H1 (cell line): ENCODE results near the gene ATP11A. TPM values are rescaled to one million over a fixed set of nuclear protein-coding genes. Genes with fewer than 3 reads are reported as not detected.
A peak's percentile ranks its signal among the peaks of the same experiment; 100 is the strongest.

ENCODE experiments used
- CEBPB ChIP-seq: IDR thresholded peaks from 2 replicates; pipeline ENCODE4 v1.6.1; 2012; ENCODE audit warnings: low read depth, low read length
- CHD7 ChIP-seq: fragments of 300-600 bp; sonication (generic); IDR thresholded peaks from 2 replicates; pipeline ENCODE4 v1.7.1; 2012; ENCODE audit warnings: low read length, moderate library complexity, mild to moderate bottlenecking, inconsistent platforms; ENCODE audit not compliant: insufficient replicate concordance
- GABPA ChIP-seq: IDR thresholded peaks from 2 replicates; pipeline ENCODE4 v1.6.1; 2011; ENCODE audit warnings: mild to moderate bottlenecking, low read length, moderate library complexity, borderline replicate concordance; ENCODE audit not compliant: insufficient read depth
- POU5F1 ChIP-seq: IDR thresholded peaks from 2 replicates; pipeline ENCODE4 v1.6.1; 2011; ENCODE audit warnings: low read depth, mild to moderate bottlenecking, low read length, moderate library complexity
- RBBP5 ChIP-seq: IDR thresholded peaks from 2 replicates; pipeline ENCODE4 v1.7.1; 2012; ENCODE audit warnings: low read depth, mild to moderate bottlenecking, inconsistent platforms, low read length, moderate library complexity, borderline replicate concordance
- SP1 ChIP-seq: IDR thresholded peaks from 2 replicates; pipeline ENCODE4 v1.6.1; 2011; ENCODE audit warnings: low read depth, low read length
- polyA plus RNA-seq, 7 experiments: library from polyadenylated mRNA; depleted of rRNA in 3 of 7; stranded (reverse) in 5 of 7; unstranded in 2 of 7; fragments of >200 nt in 5 of 7; fragments of 200-250 nt in 2 of 7; gene quantifications; 1 replicate in 5 of 7; 2 replicates in 1 of 7; 4 replicates in 1 of 7; pipeline versions ENCODE4 v1.2.1 to v1.2.3, GENCODE V29; 2011 to 2013; ENCODE audit warnings: missing spikeins in 2 of 7, mixed read lengths in 2 of 7
- total RNA-seq: library from RNA; stranded (reverse); fragmentation: NEBNext Ultra II Directional; extraction: Animal tissue kit (Norgen Biotek cat#: 25700); gene quantifications from 2 replicates; pipeline ENCODE4 v1.2.1, GENCODE V29; 2021

ATP11A gene
- total and polyA plus RNA-seq, 2 of the 8 experiments (the other 6 are each of a cell fraction or from before 2014, with no cell fraction given): 28.8 to 72.9 TPM

GRCh38 chr13:112689303-112690245 lies at the start of gene ATP11A (continued):
- TF ChIP-seq CHD7 (no peak), POU5F1 (no peak), GABPA (no peak), CEBPB (no peak), RBBP5 (peak; percentile 72; the same call in 1 of the 2 replicates), SP1 (no peak)
